Hematopoietic multipotent progenitor cell treated with erythropoietin and hydrocortisone succinate and interleukin-3 and kit ligand, for 8 days (in vitro differentiated cells): Measurements from ENCODE around the gene JAM2.

ENCODE experiments used
- DNase-seq: peaks from one replicate; pipeline ENCODE4 v3.0.0-alpha.2; 2015

Gene JAM2

GRCh38 chr21:25722631-25723030, 83.6 kb downstream of the JAM2 start:
- no peak for DNase-seq

GRCh38 chr21:25732091-25732760, 93.2 kb downstream of the JAM2 start:
- DNase-seq: no peak

- peak; percentile 43 for DNase-seq
Measured at GRCh38 chr21:25733859-25734653, 95.0 kb downstream of the JAM2 start.

- DNase-seq: no peak
Measured at GRCh38 chr21:25734654-25734903, 95.5 kb downstream of the JAM2 start.

- DNase-seq: peak; percentile 99
Measured at GRCh38 chr21:25734904-25735645, 96.0 kb downstream of the JAM2 start, which contains the start of the genes ATP5PF and GABPA. ATP5PF (minus strand) TSS chr21:25734904; CDS start chr21:25729794, 5,110 bp downstream. GABPA (plus strand) TSS chr21:25734972; CDS start chr21:25741599, 6,627 bp downstream.

GRCh38 chr21:25735646-25736597, 96.9 kb downstream of the JAM2 start:
- peak; percentile 74 for DNase-seq

- no peak for DNase-seq
Measured at GRCh38 chr21:25737421-25737820, 98.4 kb downstream of the JAM2 start.

GRCh38 chr21:25742900-25743299, 103.8 kb downstream of the JAM2 start:
- DNase-seq: no peak

- no peak for DNase-seq
Measured at GRCh38 chr21:25744854-25745253, 105.8 kb downstream of the JAM2 start.

- DNase-seq: no peak
Measured at GRCh38 chr21:25750085-25750484, 111.0 kb downstream of the JAM2 start.

- DNase-seq: no peak
Measured at GRCh38 chr21:25752416-25752815, 113.4 kb downstream of the JAM2 start.

GRCh38 chr21:25756190-25756932, 117.3 kb downstream of the JAM2 start:
- DNase-seq: no peak

GRCh38 chr21:25757531-25757930, 118.5 kb downstream of the JAM2 start:
- no peak for DNase-seq

GRCh38 chr21:25759573-25759972, 120.5 kb downstream of the JAM2 start:
- DNase-seq: no peak

- DNase-seq: no peak
Measured at GRCh38 chr21:25760061-25760460, 121.0 kb downstream of the JAM2 start.

- no peak for DNase-seq
Measured at GRCh38 chr21:25760677-25761076, 121.6 kb downstream of the JAM2 start.

GRCh38 chr21:25764065-25764464, 125.0 kb downstream of the JAM2 start:
- DNase-seq: no peak
